HepG2 (cell line): Measurements from ENCODE around the gene FAM124A. TPM values are rescaled to one million over a fixed set of nuclear protein-coding genes. Genes with fewer than 3 reads are reported as not detected.

Experiments used
- ATAC-seq: fragments of 200-7000 bp; cut with Tn5 transposase; 3 replicates; pipeline ENCODE4 v1.9.1; 2020; ENCODE audit warnings: mild to moderate bottlenecking, moderate library complexity
- BruUV-seq: library from RNA; stranded (reverse); fragments of 400-500 nt; replicated peaks from 2 replicates; lab custom pipeline; 2021; lab: Mats Ljungman, UMichigan
- CTCF ChIA-PET: fragments of 300-600 bp; formaldehyde crosslinking; extraction: SDS; loops from one replicate; lab custom pipeline; 2021; ENCODE audit warnings: low total read pairs, inconsistent platforms, low intra/inter-chr PET ratio; lab: Yijun Ruan, JAX
- POLR2A ChIA-PET: fragments of 350-600 bp; sonication (Branson Sonifier 250); formaldehyde crosslinking; loops from one replicate; lab custom pipeline; 2020; ENCODE audit warnings: antibody characterized with exemption, inconsistent platforms; lab: Yijun Ruan, JAX
- DNase-seq: peaks from one replicate; pipeline ENCODE4 v3.0.0-alpha.2; 2015; ENCODE audit warnings: low spot score
- FAIRE-seq: peaks from 3 replicates; lab custom pipeline; 2011; peaks lifted over from hg19 to GRCh38; lab: Jason Lieb, UNC
- H2AFZ ChIP-seq: one replicate; pipeline ENCODE4 v1.6.1; 2011; ENCODE audit warnings: low read length, inconsistent platforms
- H3K27ac ChIP-seq: fragments of 300-600 bp; 3 replicates; pipeline ENCODE4 v1.8.0; 2011; ENCODE audit warnings: mixed run types, mild to moderate bottlenecking, mixed read lengths, low read length, inconsistent platforms; ENCODE audit not compliant: insufficient read depth; ENCODE audit errors: extremely low read length
- H3K27me3 ChIP-seq, 2 experiments: fragments of 200-600 bp in 1 of 2; 2 replicates in 1 of 2; 3 replicates in 1 of 2; pipeline versions ENCODE4 v1.6.0 to v1.8.0; 2011; ENCODE audit warnings: low read length in 2 of 2, mild to moderate bottlenecking in 2 of 2, moderate library complexity in 2 of 2, inconsistent platforms in 1 of 2; ENCODE audit not compliant: insufficient read depth in 2 of 2, control insufficient read depth in 1 of 2
- H3K36me3 ChIP-seq, 2 experiments: fragments of 200-600 bp in 1 of 2; replicated peaks in 1 of 2; 2 replicates in 1 of 2; 3 replicates in 1 of 2; pipeline versions ENCODE4 v1.5.1 to v1.8.0; 2011; ENCODE audit warnings: low read length in 2 of 2, inconsistent platforms in 1 of 2; ENCODE audit not compliant: insufficient read depth in 2 of 2, control insufficient read depth in 1 of 2
- H3K4me1 ChIP-seq: 2 replicates; pipeline ENCODE4 v1.5.1; 2012; ENCODE audit warnings: low read length, inconsistent platforms; ENCODE audit not compliant: insufficient read depth
- H3K4me2 ChIP-seq: 2 replicates; pipeline ENCODE4 v1.6.0; 2011; ENCODE audit warnings: low read depth, low read length, inconsistent platforms
- H3K4me3 ChIP-seq, 3 experiments: fragments of 200-600 bp in 1 of 3; sonication (generic), shearing (Covaris generic) in 1 of 3; replicated peaks in 1 of 3; 2 replicates each; pipeline ENCODE4 v1.5.1; 2011 to 2016; ENCODE audit warnings: low read length in 3 of 3, inconsistent platforms in 2 of 3, low read depth in 2 of 3, mild to moderate bottlenecking in 2 of 3, control low read depth in 1 of 3, mixed read lengths in 1 of 3; ENCODE audit not compliant: insufficient read depth in 1 of 3
- H3K79me2 ChIP-seq: one replicate; pipeline ENCODE4 v1.6.1; 2011; ENCODE audit warnings: low read length, inconsistent platforms; ENCODE audit not compliant: insufficient read depth
- H3K9ac ChIP-seq: 2 replicates; pipeline ENCODE4 v1.6.0; 2011; ENCODE audit warnings: mild to moderate bottlenecking, low read depth, low read length, inconsistent platforms; ENCODE audit not compliant: insufficient read depth
- H3K9me3 ChIP-seq: 2 replicates; pipeline ENCODE4 v1.5.1; 2012; ENCODE audit warnings: mild to moderate bottlenecking, low read length
- H4K20me1 ChIP-seq: 2 replicates; pipeline ENCODE4 v1.6.0; 2011; ENCODE audit warnings: inconsistent platforms, mild to moderate bottlenecking, low read length, moderate library complexity; ENCODE audit not compliant: insufficient read depth
- KLF16 ChIP-seq, 2 experiments: sonication (generic) in 1 of 2; formaldehyde crosslinking in 1 of 2; IDR thresholded peaks; 2 replicates each; pipeline versions ENCODE4 v1.6.1 to v1.8.0; 2016 to 2023; ENCODE audit warnings: missing genetic modification reagents in 2 of 2, missing compliant biosample characterization in 1 of 2
- MTA1 ChIP-seq: sonication (generic); formaldehyde crosslinking; IDR thresholded peaks from 2 replicates; pipeline ENCODE4 v1.4.0; 2020; ENCODE audit warnings: missing genetic modification reagents, mild to moderate bottlenecking, borderline replicate concordance
- NR3C1 ChIP-seq: sonication (generic); formaldehyde crosslinking; IDR thresholded peaks from 2 replicates; pipeline ENCODE4 v1.4.0; 2020; ENCODE audit warnings: missing genetic modification reagents
- SMAD1 ChIP-seq: sonication (generic); formaldehyde crosslinking; IDR thresholded peaks from 2 replicates; pipeline ENCODE4 v1.4.0; 2020; ENCODE audit warnings: missing genetic modification reagents, low read depth, mild to moderate bottlenecking, borderline replicate concordance
- SP1 ChIP-seq, 2 experiments: fragments of 450-650 bp in 1 of 2; sonication (generic) in 1 of 2; formaldehyde crosslinking in 1 of 2; IDR thresholded peaks; 2 replicates each; pipeline versions ENCODE4 v1.4.0 to v1.6.1; 2016 to 2020; ENCODE audit warnings: missing genetic modification reagents in 1 of 2
- ZFP41 ChIP-seq: sonication (generic); formaldehyde crosslinking; IDR thresholded peaks from 2 replicates; pipeline ENCODE4 v1.4.0; 2020; ENCODE audit warnings: mild to moderate bottlenecking, missing genetic modification reagents, borderline replicate concordance
- ZMAT3 ChIP-seq: sonication (generic); formaldehyde crosslinking; conservative IDR thresholded peaks from 2 replicates; pipeline ENCODE4 v1.7.0; 2021; ENCODE audit warnings: missing genetic modification reagents
- ZNF234 ChIP-seq: sonication (generic); formaldehyde crosslinking; conservative IDR thresholded peaks from 2 replicates; pipeline ENCODE4 v1.5.1; 2020; ENCODE audit warnings: mild to moderate bottlenecking, missing genetic modification reagents
- ZNF337 ChIP-seq: sonication (generic); formaldehyde crosslinking; IDR thresholded peaks from 2 replicates; pipeline ENCODE4 v1.5.1; 2020; ENCODE audit warnings: missing genetic modification reagents, low read depth, mild to moderate bottlenecking, borderline replicate concordance
- WGBS: methylation state at CpG from one replicate; pipeline ENCODE4 v1.1.6; 2017; ENCODE audit warnings: low lambda C conversion rate; 5-methylcytosine and 5-hydroxymethylcytosine counted together
- in situ Hi-C: cut with HindIII; loops from 2 replicates; pipeline ENCODE4 v1.10.0; 2017; ENCODE audit warnings: low pct_unique_long_range_greater_than_20kb; ENCODE audit not compliant: extremely low pct_ligation_motif_present
- intact Hi-C: fragments of 100-400 bp; cut with micrococcal nuclease; formaldehyde crosslinking; loops from one replicate; pipeline ENCODE4 v1.10.0; 2022; ENCODE audit not compliant: unreplicated experiment
- polyA plus RNA-seq, 8 experiments: library from polyadenylated mRNA; depleted of rRNA in 3 of 8; stranded (reverse) in 7 of 8; unstranded in 1 of 8; fragments of >200 nt; fragmentation: Illumina TruSeq in 4 of 8; extraction: Trizol in 4 of 8; gene quantifications; 2 replicates each; pipeline versions ENCODE4 v1.2.1 to v1.2.3, GENCODE V29; 2011 to 2016; ENCODE audit warnings: low read depth in 4 of 8, missing spikeins in 1 of 8, mixed read lengths in 1 of 8; ENCODE audit not compliant: insufficient read depth in 1 of 8
- total RNA-seq, 5 experiments: library from RNA; depleted of rRNA; stranded (reverse); fragments of >200 nt; fragmentation: Illumina TruSeq; extraction: Trizol; gene quantifications; 2 replicates each; pipeline ENCODE4 v1.2.3, GENCODE V29; 2016; ENCODE audit warnings: low read depth in 1 of 5
- TF ChIP-seq, protein P1 (sequence below): sonication (generic); formaldehyde crosslinking; IDR thresholded peaks from 2 replicates; pipeline ENCODE4 v1.4.0; 2020; ENCODE audit warnings: missing genetic modification reagents
- TF ChIP-seq, protein P2 (sequence below): sonication (generic); formaldehyde crosslinking; IDR thresholded peaks from 2 replicates; pipeline ENCODE4 v1.4.0; 2020; ENCODE audit warnings: missing genetic modification reagents

The FAM124A gene
- total and polyA plus RNA-seq, 2 of the 13 experiments (the other 11 are each of a cell fraction or from before 2014, with no cell fraction given): not detected

DNA sequence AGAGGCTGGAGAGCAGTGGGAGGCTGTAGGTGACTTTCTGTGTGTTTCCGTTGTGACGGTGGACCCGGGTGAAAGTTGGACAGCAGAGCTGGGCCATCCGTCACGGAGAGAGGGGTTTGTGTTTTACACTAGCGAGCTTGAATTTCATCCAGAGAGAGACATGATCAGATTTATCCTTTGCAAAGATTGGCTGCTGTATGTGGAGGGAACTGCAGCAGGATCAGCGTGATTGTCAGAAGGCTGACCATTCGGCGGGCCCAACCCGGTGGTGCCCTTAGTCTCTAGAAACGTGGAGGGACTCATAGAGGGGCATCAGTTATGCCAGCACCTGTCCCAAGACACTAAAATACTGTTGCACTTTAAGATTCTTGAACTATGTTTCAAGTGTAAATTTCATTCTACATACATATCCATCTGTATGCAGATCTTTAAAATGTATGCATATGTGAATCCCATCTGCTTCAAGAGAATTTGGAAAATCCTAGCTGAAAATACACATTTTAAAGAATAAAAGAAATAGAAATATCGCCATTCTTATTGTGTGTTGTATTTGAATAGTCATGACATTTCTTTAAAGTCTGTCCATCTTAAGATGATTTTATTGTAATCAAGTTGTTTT, 7.0 kb downstream of the FAM124A start:
- peaks cover 2 to 43% of the 10 kb centered on the region in 2 experiments; a peak in 4 of 5 replicates for H3K27me3 ChIP-seq
- H3K9ac ChIP-seq: no peak overlapping the region
- 37% methylated on average over 12 of the region's 12 CpGs for WGBS
- BruUV-seq: no TSS peak
- ATAC-seq: no peak
- H3K4me1 ChIP-seq: no peaks in the 10 kb centered on the region
- no peaks in the 10 kb centered on the region for H3K79me2 ChIP-seq
- FAIRE-seq: no peak
- ChIA-PET CTCF (no interaction called here), POLR2A (no interaction called here)
- in situ Hi-C loops (no loop called here), intact Hi-C loops (no loop called here)
- H3K27ac ChIP-seq: no peak overlapping the region
- H3K36me3 ChIP-seq: no peaks in the 10 kb centered on the region
- TF ChIP-seq, protein P1, sequence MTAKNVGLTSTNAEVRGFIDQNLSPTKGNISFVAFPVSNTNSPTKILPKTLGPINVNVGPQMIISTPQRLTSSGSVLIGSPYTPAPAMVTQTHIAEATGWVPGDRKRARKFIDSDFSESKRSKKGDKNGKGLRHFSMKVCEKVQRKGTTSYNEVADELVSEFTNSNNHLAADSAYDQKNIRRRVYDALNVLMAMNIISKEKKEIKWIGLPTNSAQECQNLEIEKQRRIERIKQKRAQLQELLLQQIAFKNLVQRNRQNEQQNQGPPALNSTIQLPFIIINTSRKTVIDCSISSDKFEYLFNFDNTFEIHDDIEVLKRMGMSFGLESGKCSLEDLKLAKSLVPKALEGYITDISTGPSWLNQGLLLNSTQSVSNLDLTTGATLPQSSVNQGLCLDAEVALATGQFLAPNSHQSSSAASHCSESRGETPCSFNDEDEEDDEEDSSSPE (CRISPR knock-in tag): no peak
- TF ChIP-seq ZFP41: no peak
- TF ChIP-seq ZNF337 (CRISPR knock-in tag): no peak
- TF ChIP-seq ZMAT3 (CRISPR knock-in tag): no peak
- no peak for TF ChIP-seq SP1 (IDR thresholded peaks at IDR 0.05)
- TF ChIP-seq SP1 (CRISPR knock-in tag; IDR thresholded peaks at IDR 0.05): no peak
- no peak for TF ChIP-seq ZNF234 (CRISPR knock-in tag)
- TF ChIP-seq MTA1: no peak
- no peak for TF ChIP-seq NR3C1
- no peak for TF ChIP-seq SMAD1 (CRISPR knock-in tag)
- TF ChIP-seq, protein P2, sequence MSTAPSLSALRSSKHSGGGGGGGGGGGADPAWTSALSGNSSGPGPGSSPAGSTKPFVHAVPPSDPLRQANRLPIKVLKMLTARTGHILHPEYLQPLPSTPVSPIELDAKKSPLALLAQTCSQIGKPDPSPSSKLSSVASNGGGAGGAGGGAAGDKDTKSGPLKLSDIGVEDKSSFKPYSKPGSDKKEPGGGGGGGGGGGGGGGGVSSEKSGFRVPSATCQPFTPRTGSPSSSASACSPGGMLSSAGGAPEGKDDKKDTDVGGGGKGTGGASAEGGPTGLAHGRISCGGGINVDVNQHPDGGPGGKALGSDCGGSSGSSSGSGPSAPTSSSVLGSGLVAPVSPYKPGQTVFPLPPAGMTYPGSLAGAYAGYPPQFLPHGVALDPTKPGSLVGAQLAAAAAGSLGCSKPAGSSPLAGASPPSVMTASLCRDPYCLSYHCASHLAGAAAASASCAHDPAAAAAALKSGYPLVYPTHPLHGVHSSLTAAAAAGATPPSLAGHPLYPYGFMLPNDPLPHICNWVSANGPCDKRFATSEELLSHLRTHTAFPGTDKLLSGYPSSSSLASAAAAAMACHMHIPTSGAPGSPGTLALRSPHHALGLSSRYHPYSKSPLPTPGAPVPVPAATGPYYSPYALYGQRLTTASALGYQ (CRISPR knock-in tag): no peak
- no peak for TF ChIP-seq KLF16 (CRISPR knock-in tag; IDR thresholded peaks at IDR 0.05)
- H3K4me2 ChIP-seq: no peak overlapping the region
- H2AFZ ChIP-seq: no peak overlapping the region
- DNase-seq: no peak
- H3K4me3 ChIP-seq: no peak overlapping the region
- H4K20me1 ChIP-seq: no peaks in the 10 kb centered on the region
- H3K9me3 ChIP-seq: no peaks in the 10 kb centered on the region
